ENCODE data around the gene PRSS50.

Gene PRSS50

GRCh38 chr3:46692566-46692990, 25.1 kb downstream of the PRSS50 start:
- no peaks in the 10 kb centered on the region for H3K79me1 ChIP-seq (ENCODE audit: low read depth, low read length)
- H2BK12ac ChIP-seq (ENCODE audit: low read length) = no peak overlapping the region
- H2BK120ac ChIP-seq (ENCODE audit: low read depth, low read length) = no peak overlapping the region
- no peak overlapping the region for H3K27ac ChIP-seq (replicated peaks; ENCODE audit: low read length)
- H3K9me3 ChIP-seq (replicated peaks in 1 of 2; ENCODE audit: control insufficient read depth in 2 of 2, insufficient read depth in 1 of 2, low read depth in 1 of 2, low read length in 2 of 2) = no peaks in the 10 kb centered on the region
- H3K9ac ChIP-seq (ENCODE audit: low read depth, low read length, poor library complexity) = no peak overlapping the region
- H2BK5ac ChIP-seq (ENCODE audit: low read length) = no peak overlapping the region
- DNase-seq (ENCODE audit: low spot score) = no peak
- H3K4ac ChIP-seq (ENCODE audit: low read length) = no peak overlapping the region
- WGBS, 2 donors (ENCODE audit: extremely low coverage in 2 of 2, insufficient read length in 2 of 2, insufficient replicate concordance in 1 of 2) = no CpG with 5 or more reads among the region's 11 CpGs
- no peak overlapping the region for H4K91ac ChIP-seq (ENCODE audit: low read depth, low read length, poor library complexity)
- H3K18ac ChIP-seq (ENCODE audit: low read length) = peak overlapping the region; percentile 45
- peak overlapping the region; percentile 15 for H2AK5ac ChIP-seq (ENCODE audit: low read depth, low read length)
- peak overlapping the region; percentile 65 for H3K14ac ChIP-seq (ENCODE audit: low read length)
- H2AFZ ChIP-seq (ENCODE audit: low read length) = no peak overlapping the region
- no peaks in the 10 kb centered on the region for H3K36me3 ChIP-seq (replicated peaks in 1 of 2; ENCODE audit: control insufficient read depth in 2 of 2, insufficient read depth in 2 of 2, low read length in 2 of 2)
- H3K4me1 ChIP-seq (ENCODE audit: control insufficient read depth in 2 of 2, insufficient read depth in 1 of 2, low read depth in 1 of 2, low read length in 2 of 2) = peaks cover 0 to 12% of the 10 kb centered on the region in 2 donors
- H3K27me3 ChIP-seq (ENCODE audit: control insufficient read depth in 3 of 3, insufficient read depth in 3 of 3, low read depth in 1 of 3, low read length in 3 of 3) = peaks cover 0 to 43% (median 20%) of the 10 kb centered on the region in 3 experiments
- no peak overlapping the region for H4K8ac ChIP-seq (ENCODE audit: low read depth, low read length)
- peak overlapping the region; percentile 99 for H3K4me2 ChIP-seq (ENCODE audit: insufficient read depth, low read length, poor library complexity, severe bottlenecking)
- peak overlapping the region; percentile 45 for H3K23ac ChIP-seq (ENCODE audit: low read depth, low read length, poor library complexity)
- no peak overlapping the region for H3K4me3 ChIP-seq (ENCODE audit: low read length in 2 of 2)
- H2BK15ac ChIP-seq (ENCODE audit: low read length) = no peak overlapping the region

DNA sequence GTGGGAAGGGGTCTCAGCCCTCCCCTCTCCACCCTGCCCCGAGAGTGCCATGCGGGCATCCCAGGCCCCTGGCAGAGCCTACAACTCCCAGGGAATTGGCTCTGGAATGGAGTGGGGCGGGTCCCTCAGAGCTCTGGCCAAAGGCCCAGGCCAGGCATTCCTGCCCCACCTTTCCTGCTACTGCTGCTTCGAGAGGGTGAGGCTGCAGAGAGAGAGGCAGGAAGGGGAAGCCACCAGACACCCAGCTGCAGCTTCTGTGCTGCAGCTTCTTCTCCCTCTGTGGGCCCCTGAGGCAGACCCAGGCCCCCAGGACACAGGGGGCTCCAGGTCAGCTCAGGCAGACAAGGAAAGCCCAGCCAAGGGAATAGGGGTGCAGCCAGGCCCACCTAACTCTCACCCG, 26.9 kb downstream of the PRSS50 start:
- H2BK15ac ChIP-seq (ENCODE audit: low read length) = peak overlapping the region; percentile 21
- no peak overlapping the region for H2AFZ ChIP-seq (ENCODE audit: low read length)
- H3K36me3 ChIP-seq (replicated peaks in 1 of 2; ENCODE audit: control insufficient read depth in 2 of 2, insufficient read depth in 2 of 2, low read length in 2 of 2) = no peaks in the 10 kb centered on the region
- no peak overlapping the region for H4K91ac ChIP-seq (ENCODE audit: low read depth, low read length, poor library complexity)
- DNase-seq (ENCODE audit: low spot score) = no peak
- no peak overlapping the region for H3K27ac ChIP-seq (replicated peaks; ENCODE audit: low read length)
- no peaks in the 10 kb centered on the region for H3K9me3 ChIP-seq (replicated peaks in 1 of 2; ENCODE audit: control insufficient read depth in 2 of 2, insufficient read depth in 1 of 2, low read depth in 1 of 2, low read length in 2 of 2)
- H2BK5ac ChIP-seq (ENCODE audit: low read length) = no peak overlapping the region
- WGBS, 2 donors (ENCODE audit: extremely low coverage in 2 of 2, insufficient read length in 2 of 2, insufficient replicate concordance in 1 of 2) = no CpG with 5 or more reads among the region's 5 CpGs
- H3K4me1 ChIP-seq (ENCODE audit: control insufficient read depth in 2 of 2, insufficient read depth in 1 of 2, low read depth in 1 of 2, low read length in 2 of 2) = peaks cover 0 to 12% of the 10 kb centered on the region in 2 donors
- no peak overlapping the region for H3K23ac ChIP-seq (ENCODE audit: low read depth, low read length, poor library complexity)
- H3K14ac ChIP-seq (ENCODE audit: low read length) = peak overlapping the region; percentile 39
- H3K4ac ChIP-seq (ENCODE audit: low read length) = no peak overlapping the region
- no peak overlapping the region for H2BK120ac ChIP-seq (ENCODE audit: low read depth, low read length)
- H3K9ac ChIP-seq (ENCODE audit: low read depth, low read length, poor library complexity) = no peak overlapping the region
- H3K79me1 ChIP-seq (ENCODE audit: low read depth, low read length) = no peaks in the 10 kb centered on the region
- H2BK12ac ChIP-seq (ENCODE audit: low read length) = no peak overlapping the region
- no peak overlapping the region for H3K4me3 ChIP-seq (ENCODE audit: low read length in 2 of 2)
- H3K4me2 ChIP-seq (ENCODE audit: insufficient read depth, low read length, poor library complexity, severe bottlenecking) = no peak overlapping the region
- no peak overlapping the region for H2AK5ac ChIP-seq (ENCODE audit: low read depth, low read length)
- H3K27me3 ChIP-seq (ENCODE audit: control insufficient read depth in 3 of 3, insufficient read depth in 3 of 3, low read depth in 1 of 3, low read length in 3 of 3) = peaks cover 0 to 43% (median 20%) of the 10 kb centered on the region in 3 experiments
- H3K18ac ChIP-seq (ENCODE audit: low read length) = peak overlapping the region; percentile 41
- no peak overlapping the region for H4K8ac ChIP-seq (ENCODE audit: low read depth, low read length)

GRCh38 chr3:46685446-46685845, 32.2 kb downstream of the PRSS50 start:
- H3K9ac ChIP-seq (ENCODE audit: low read depth, low read length, poor library complexity) = peak overlapping the region; percentile 52
- H3K4ac ChIP-seq (ENCODE audit: low read length) = peak overlapping the region; percentile 41
- H3K79me1 ChIP-seq (ENCODE audit: low read depth, low read length) = no peaks in the 10 kb centered on the region
- H2AFZ ChIP-seq (ENCODE audit: low read length) = no peak overlapping the region
- H3K18ac ChIP-seq (ENCODE audit: low read length) = peak overlapping the region; percentile 66
- peak overlapping the region; percentile 71 for H3K23ac ChIP-seq (ENCODE audit: low read depth, low read length, poor library complexity)
- H2BK12ac ChIP-seq (ENCODE audit: low read length) = no peak overlapping the region
- H3K27ac ChIP-seq (replicated peaks; ENCODE audit: low read length) = no peak overlapping the region
- no peak overlapping the region for H4K8ac ChIP-seq (ENCODE audit: low read depth, low read length)
- no peaks in the 10 kb centered on the region for H3K36me3 ChIP-seq (replicated peaks in 1 of 2; ENCODE audit: control insufficient read depth in 2 of 2, insufficient read depth in 2 of 2, low read length in 2 of 2)
- no peak overlapping the region for H3K4me3 ChIP-seq (ENCODE audit: low read length in 2 of 2)
- no peak overlapping the region for H3K14ac ChIP-seq (ENCODE audit: low read length)
- H3K4me1 ChIP-seq (ENCODE audit: control insufficient read depth in 2 of 2, insufficient read depth in 1 of 2, low read depth in 1 of 2, low read length in 2 of 2) = peaks cover 0 to 4% of the 10 kb centered on the region in 2 donors
- peaks cover 0 to 2% (median 0%) of the 10 kb centered on the region in 3 experiments for H3K27me3 ChIP-seq (ENCODE audit: control insufficient read depth in 3 of 3, insufficient read depth in 3 of 3, low read depth in 1 of 3, low read length in 3 of 3)
- H2AK5ac ChIP-seq (ENCODE audit: low read depth, low read length) = peak overlapping the region; percentile 58
- H4K91ac ChIP-seq (ENCODE audit: low read depth, low read length, poor library complexity) = no peak overlapping the region
- no peak overlapping the region for H2BK15ac ChIP-seq (ENCODE audit: low read length)
- H2BK5ac ChIP-seq (ENCODE audit: low read length) = no peak overlapping the region
- no CpG with 5 or more reads among the region's 9 CpGs for WGBS, 2 donors (ENCODE audit: extremely low coverage in 2 of 2, insufficient read length in 2 of 2, insufficient replicate concordance in 1 of 2)
- no peak for DNase-seq (ENCODE audit: low spot score)
- peaks cover 0 to 2% of the 10 kb centered on the region in 2 donors for H3K9me3 ChIP-seq (replicated peaks in 1 of 2; ENCODE audit: control insufficient read depth in 2 of 2, insufficient read depth in 1 of 2, low read depth in 1 of 2, low read length in 2 of 2)
- no peak overlapping the region for H3K4me2 ChIP-seq (ENCODE audit: insufficient read depth, low read length, poor library complexity, severe bottlenecking)
- H2BK120ac ChIP-seq (ENCODE audit: low read depth, low read length) = peak overlapping the region; percentile 81

DNA sequence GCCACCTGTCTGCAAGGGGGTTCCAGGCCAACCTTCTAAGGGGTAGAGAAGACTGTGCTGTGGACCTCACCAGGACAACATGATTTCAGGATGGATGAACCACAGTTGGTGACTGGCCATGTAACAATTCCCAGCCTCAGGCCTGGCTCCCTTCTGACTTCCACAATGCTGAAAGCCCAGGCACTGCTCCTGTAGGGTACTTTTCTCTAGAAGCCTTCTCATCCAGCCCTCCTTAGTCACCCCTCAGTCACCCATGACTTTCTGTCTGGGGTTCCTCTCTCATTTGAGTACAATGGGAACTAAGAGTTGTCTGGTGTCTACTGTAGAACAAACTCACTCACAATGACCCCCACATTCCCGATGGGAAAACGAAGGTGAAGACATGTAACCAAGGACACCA, 32.8 kb downstream of the PRSS50 start:
- Histone ChIP-seq H3K18ac (ENCODE audit: low read length) (no peak overlapping the region), H3K27ac (replicated peaks; ENCODE audit: low read length) (no peak overlapping the region), H3K27me3 (ENCODE audit: control insufficient read depth in 3 of 3, insufficient read depth in 3 of 3, low read depth in 1 of 3, low read length in 3 of 3) (no peaks in the 10 kb centered on the region), H3K14ac (ENCODE audit: low read length) (no peak overlapping the region), H2BK15ac (ENCODE audit: low read length) (no peak overlapping the region), H2BK12ac (ENCODE audit: low read length) (no peak overlapping the region), H2BK120ac (ENCODE audit: low read depth, low read length) (peak overlapping the region; percentile 81), H3K9me3 (replicated peaks in 1 of 2; ENCODE audit: control insufficient read depth in 2 of 2, insufficient read depth in 1 of 2, low read depth in 1 of 2, low read length in 2 of 2) (peaks cover 0 to 2% of the 10 kb centered on the region in 2 donors), H3K4me1 (ENCODE audit: control insufficient read depth in 2 of 2, insufficient read depth in 1 of 2, low read depth in 1 of 2, low read length in 2 of 2) (peaks cover 0 to 4% of the 10 kb centered on the region in 2 donors), H3K4ac (ENCODE audit: low read length) (no peak overlapping the region), H3K4me3 (ENCODE audit: low read length in 2 of 2) (no peak overlapping the region), H3K4me2 (ENCODE audit: insufficient read depth, low read length, poor library complexity, severe bottlenecking) (no peak overlapping the region), H2AK5ac (ENCODE audit: low read depth, low read length) (peak overlapping the region; percentile 58), H3K79me1 (ENCODE audit: low read depth, low read length) (no peaks in the 10 kb centered on the region), H2BK5ac (ENCODE audit: low read length) (no peak overlapping the region), H3K9ac (ENCODE audit: low read depth, low read length, poor library complexity) (peak overlapping the region; percentile 52), H3K23ac (ENCODE audit: low read depth, low read length, poor library complexity) (no peak overlapping the region), H4K91ac (ENCODE audit: low read depth, low read length, poor library complexity) (no peak overlapping the region), H3K36me3 (replicated peaks in 1 of 2; ENCODE audit: control insufficient read depth in 2 of 2, insufficient read depth in 2 of 2, low read length in 2 of 2) (no peaks in the 10 kb centered on the region), H2AFZ (ENCODE audit: low read length) (no peak overlapping the region), H4K8ac (ENCODE audit: low read depth, low read length) (no peak overlapping the region)
- DNase-seq (ENCODE audit: low spot score) = no peak
- no CpG with 5 or more reads among the region's 2 CpGs for WGBS, 2 donors (ENCODE audit: extremely low coverage in 2 of 2, insufficient read length in 2 of 2, insufficient replicate concordance in 1 of 2)
